Suprapubic skin (tissue), 4 donors: ENCODE data around the gene PRRT1. TPM values are rescaled to one million over a fixed set of nuclear protein-coding genes. Genes with fewer than 3 reads are reported as not detected.
A peak's percentile ranks its signal among the peaks of the same experiment; 100 is the strongest.

ENCODE experiments used
- DNase-seq, 2 donors: peaks; one replicate each; pipeline ENCODE4 v3.0.0-alpha.2; 2019; ENCODE audit warnings: low spot score in 2 of 2
- H3K27ac ChIP-seq: fragments of 200-600 bp; sonication (generic); one replicate; pipeline ENCODE4 v1.5.1; 2019
- H3K27me3 ChIP-seq: fragments of 200-600 bp; sonication (generic); one replicate; pipeline ENCODE4 v1.5.1; 2019
- H3K36me3 ChIP-seq: fragments of 200-600 bp; sonication (generic); one replicate; pipeline ENCODE4 v1.5.1; 2019
- H3K4me1 ChIP-seq: fragments of 200-600 bp; sonication (generic); one replicate; pipeline ENCODE4 v1.5.1; 2019
- H3K4me3 ChIP-seq: fragments of 200-600 bp; sonication (generic); one replicate; pipeline ENCODE4 v1.5.1; 2019; ENCODE audit warnings: mild to moderate bottlenecking
- H3K9me3 ChIP-seq: fragments of 200-600 bp; sonication (generic); one replicate; pipeline ENCODE4 v1.5.1; 2019
- CTCF ChIP-seq, 2 donors: fragments of 200-600 bp in 1 of 2; fragments of 450-650 bp in 1 of 2; sonication (generic) in 1 of 2; IDR thresholded peaks; one replicate each; pipeline ENCODE4 v1.5.1; 2016 to 2019; ENCODE audit warnings: antibody characterized with exemption in 2 of 2, mild to moderate bottlenecking in 1 of 2, moderate library complexity in 1 of 2
- EP300 ChIP-seq: sonication (generic); formaldehyde crosslinking; IDR thresholded peaks from one replicate; pipeline ENCODE4 v1.6.1; 2017; ENCODE audit warnings: antibody characterized with exemption
- POLR2A ChIP-seq, 2 donors: fragments of 450-650 bp; IDR thresholded peaks; one replicate each; pipeline ENCODE4 v1.6.1; 2017; ENCODE audit warnings: antibody characterized with exemption in 2 of 2, mild to moderate bottlenecking in 2 of 2, moderate library complexity in 2 of 2
- POLR2AphosphoS5 ChIP-seq, 3 donors: sonication (generic); formaldehyde crosslinking; IDR thresholded peaks; one replicate each; pipeline ENCODE4 v1.6.1; 2017; ENCODE audit warnings: antibody characterized with exemption in 3 of 3
- WGBS: methylation state at CpG from one replicate; pipeline ENCODE4 v1.1.5; 2018; 5-methylcytosine and 5-hydroxymethylcytosine counted together
- total RNA-seq, 4 donors: library from RNA; depleted of rRNA; stranded (reverse); fragments of >200 nt; gene quantifications; one replicate each; pipeline ENCODE4 v1.1.0, GENCODE V29; 2016

The PRRT1 gene
- total RNA-seq, 4 donors from 2014 or later, result 0.42 to 2.1 (median 0.45) TPM

GRCh38 chr6:32152769-32153563 is 1.2 kb upstream of the PRRT1 start:
- Histone ChIP-seq H3K27ac (peak overlapping the region; percentile 88), H3K27me3 (no peaks in the 10 kb centered on the region), H3K36me3 (peaks cover 21% of the 10 kb centered on the region), H3K4me3 (peak overlapping the region; percentile 76), H3K9me3 (no peaks in the 10 kb centered on the region), H3K4me1 (peaks cover 47% of the 10 kb centered on the region)
- TF ChIP-seq POLR2A (IDR thresholded peaks at IDR 0.05), result no peak
- DNase-seq, result peak in 1 of 2 donors; percentile 83
- WGBS, result 17% methylated on average over 35 of the region's 35 CpGs

- DNase-seq, result no peak
- H3K4me1 ChIP-seq, result peaks cover 47% of the 10 kb centered on the region
- 41% methylated on average over 8 of the region's 8 CpGs for WGBS
- no peak overlapping the region for H3K27ac ChIP-seq
- no peaks in the 10 kb centered on the region for H3K27me3 ChIP-seq
- TF ChIP-seq POLR2AphosphoS5 (IDR thresholded peaks at IDR 0.05) (no peak), POLR2A (IDR thresholded peaks at IDR 0.05) (no peak), EP300 (no peak), CTCF (IDR thresholded peaks at IDR 0.05) (no peak)
- H3K36me3 ChIP-seq, result peaks cover 6% of the 10 kb centered on the region
- H3K4me3 ChIP-seq, result peak overlapping the region; percentile 76
- H3K9me3 ChIP-seq, result no peaks in the 10 kb centered on the region
These were observed 417 bp downstream of the PRRT1 start for GRCh38 chr6:32151181-32151862.

GRCh38 chr6:32149932-32150870 is 1.5 kb downstream of the PRRT1 start:
- no peak for DNase-seq
- Histone ChIP-seq H3K27me3 (no peaks in the 10 kb centered on the region), H3K9me3 (no peaks in the 10 kb centered on the region), H3K36me3 (no peaks in the 10 kb centered on the region), H3K4me1 (peaks cover 40% of the 10 kb centered on the region), H3K27ac (no peak overlapping the region), H3K4me3 (no peak overlapping the region)
- TF ChIP-seq POLR2AphosphoS5 (IDR thresholded peaks at IDR 0.05) (no peak), CTCF (IDR thresholded peaks at IDR 0.05) (no peak), EP300 (no peak), POLR2A (IDR thresholded peaks at IDR 0.05) (no peak)
- 65% methylated on average over 53 of the region's 55 CpGs for WGBS

- no peak overlapping the region for H3K27ac ChIP-seq
- H3K9me3 ChIP-seq, result no peaks in the 10 kb centered on the region
- peak overlapping the region; percentile 49 for H3K4me3 ChIP-seq
- WGBS, result 52% methylated on average over 27 of the region's 47 CpGs
- no peaks in the 10 kb centered on the region for H3K36me3 ChIP-seq
- DNase-seq, result no peak
- H3K4me1 ChIP-seq, result peaks cover 34% of the 10 kb centered on the region
- TF ChIP-seq EP300 (no peak), CTCF (IDR thresholded peaks at IDR 0.05) (no peak), POLR2AphosphoS5 (IDR thresholded peaks at IDR 0.05) (no peak), POLR2A (IDR thresholded peaks at IDR 0.05) (no peak)
- H3K27me3 ChIP-seq, result no peaks in the 10 kb centered on the region
These were observed 2.5 kb downstream of the PRRT1 start for GRCh38 chr6:32149092-32149755.
